Measurements from ENCODE around the gene CST7. TPM values are rescaled to one million over a fixed set of nuclear protein-coding genes. Genes with fewer than 3 reads are reported as not detected.
A peak's percentile ranks its signal among the peaks of the same experiment; 100 is the strongest.

The CST7 gene
- total and polyA plus RNA-seq, 10 of the 15 experiments (the other 5 are each of a cell fraction or from before 2014, with no cell fraction given) = 0.69 TPM; not detected in 9

DNA sequence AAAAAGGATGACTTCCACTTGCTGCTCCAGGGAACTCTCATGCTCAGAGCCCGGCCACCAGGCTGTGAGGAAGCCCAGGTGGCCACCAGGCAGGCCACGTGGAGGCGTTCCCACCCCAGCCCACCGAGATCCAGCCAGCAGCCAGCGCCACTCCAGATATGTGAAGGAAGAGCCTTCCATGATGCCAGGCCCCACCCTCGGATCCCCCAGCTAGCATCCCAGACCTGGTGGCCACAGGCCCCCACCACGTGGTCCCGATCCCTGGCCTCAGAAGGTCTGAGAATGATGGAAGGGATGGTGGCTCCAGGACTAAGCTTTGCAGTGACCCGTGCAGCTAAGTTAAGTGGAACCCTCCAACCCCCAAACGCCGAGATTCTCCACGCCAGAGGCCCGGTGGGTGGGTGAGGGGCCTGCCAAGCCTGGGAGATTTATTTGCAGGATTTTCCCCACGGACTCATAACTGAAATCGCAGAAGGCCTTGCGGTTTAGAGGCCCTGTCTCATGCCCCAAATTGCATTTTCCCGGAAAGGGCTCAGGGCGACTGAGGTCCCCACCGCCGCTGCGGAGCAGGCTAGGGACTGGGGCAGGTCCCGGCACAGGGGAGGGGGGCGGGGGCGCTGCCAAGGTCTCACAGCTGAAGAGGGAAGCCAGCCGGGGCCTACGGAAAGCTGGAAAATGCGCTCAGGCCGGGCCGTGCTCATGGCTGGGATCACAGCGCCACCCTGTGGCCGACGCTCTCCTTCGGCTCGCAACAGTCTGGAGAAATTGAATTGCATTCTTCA is 31.1 kb upstream of the CST7 start (continued):
- TF ChIP-seq, protein P1, sequence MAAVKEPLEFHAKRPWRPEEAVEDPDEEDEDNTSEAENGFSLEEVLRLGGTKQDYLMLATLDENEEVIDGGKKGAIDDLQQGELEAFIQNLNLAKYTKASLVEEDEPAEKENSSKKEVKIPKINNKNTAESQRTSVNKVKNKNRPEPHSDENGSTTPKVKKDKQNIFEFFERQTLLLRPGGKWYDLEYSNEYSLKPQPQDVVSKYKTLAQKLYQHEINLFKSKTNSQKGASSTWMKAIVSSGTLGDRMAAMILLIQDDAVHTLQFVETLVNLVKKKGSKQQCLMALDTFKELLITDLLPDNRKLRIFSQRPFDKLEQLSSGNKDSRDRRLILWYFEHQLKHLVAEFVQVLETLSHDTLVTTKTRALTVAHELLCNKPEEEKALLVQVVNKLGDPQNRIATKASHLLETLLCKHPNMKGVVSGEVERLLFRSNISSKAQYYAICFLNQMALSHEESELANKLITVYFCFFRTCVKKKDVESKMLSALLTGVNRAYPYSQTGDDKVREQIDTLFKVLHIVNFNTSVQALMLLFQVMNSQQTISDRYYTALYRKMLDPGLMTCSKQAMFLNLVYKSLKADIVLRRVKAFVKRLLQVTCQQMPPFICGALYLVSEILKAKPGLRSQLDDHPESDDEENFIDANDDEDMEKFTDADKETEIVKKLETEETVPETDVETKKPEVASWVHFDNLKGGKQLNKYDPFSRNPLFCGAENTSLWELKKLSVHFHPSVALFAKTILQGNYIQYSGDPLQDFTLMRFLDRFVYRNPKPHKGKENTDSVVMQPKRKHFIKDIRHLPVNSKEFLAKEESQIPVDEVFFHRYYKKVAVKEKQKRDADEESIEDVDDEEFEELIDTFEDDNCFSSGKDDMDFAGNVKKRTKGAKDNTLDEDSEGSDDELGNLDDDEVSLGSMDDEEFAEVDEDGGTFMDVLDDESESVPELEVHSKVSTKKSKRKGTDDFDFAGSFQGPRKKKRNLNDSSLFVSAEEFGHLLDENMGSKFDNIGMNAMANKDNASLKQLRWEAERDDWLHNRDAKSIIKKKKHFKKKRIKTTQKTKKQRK (IDR thresholded peaks at IDR 0.05; ENCODE audit: low read depth, low read length) = no peak

DNA sequence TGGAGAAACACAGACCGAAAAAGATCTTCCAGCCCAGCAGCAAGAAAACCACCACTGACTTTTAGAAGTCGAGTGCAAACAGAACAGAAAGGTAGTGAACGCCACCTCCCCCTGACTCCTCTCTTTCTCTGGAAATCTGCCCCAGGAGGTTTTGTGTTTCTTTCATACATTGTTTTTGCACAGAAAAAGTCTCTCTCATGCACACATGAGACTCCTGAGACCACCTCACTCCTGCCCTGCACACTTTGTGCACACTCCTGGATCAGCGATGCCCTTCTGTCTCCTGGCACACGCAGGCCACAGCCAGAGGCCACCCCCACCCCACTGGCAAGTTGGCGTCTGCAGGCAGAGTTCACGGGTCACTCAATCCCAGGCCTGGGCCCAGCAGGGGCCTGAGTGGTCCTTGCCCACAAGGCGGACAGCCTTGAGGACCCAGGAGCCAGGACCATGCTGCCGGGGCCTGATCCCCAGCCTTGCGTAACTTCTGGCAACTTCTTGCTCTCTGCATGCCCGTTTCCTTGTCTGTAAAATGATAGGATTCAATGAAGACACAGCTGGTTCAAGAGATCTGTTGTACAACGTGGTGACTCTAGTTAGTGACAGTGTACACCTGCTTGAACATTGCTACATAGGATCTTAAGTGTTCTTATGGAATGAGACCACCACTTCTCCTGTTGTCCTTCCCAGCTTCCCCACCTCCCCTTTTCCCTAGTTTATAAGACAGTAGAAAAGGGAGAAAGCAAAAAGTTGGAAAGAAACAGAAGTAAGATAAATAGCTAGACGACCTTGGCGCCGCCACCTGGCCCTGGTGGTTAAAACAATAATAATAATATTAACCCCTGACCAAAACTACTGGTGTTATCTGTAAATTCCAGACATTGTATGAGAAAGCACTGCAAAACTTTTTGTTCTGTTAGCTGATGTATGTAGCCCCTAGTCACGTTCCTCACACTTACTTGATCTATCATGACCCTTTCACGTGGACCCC is 30.2 kb upstream of the CST7 start:
- no peak for DNase-seq (ENCODE audit: low read depth, low spot score)
- ChIA-PET RAD21 (ENCODE audit: unreplicated experiment) (interaction anchor here (1.0 kb wide), 1 partner anchor 817 kb away, joined by 4 read pairs; no protein-coding TSS in a partner anchor), CTCF (interaction anchor here (1.3 to 2.4 kb wide), 4 partner anchors 12 to 817 kb away, joined by 3 to 16 read pairs (median 4); no protein-coding TSS in a partner anchor), POLR2A (no interaction called here), SMC1A (ENCODE audit: uncharacterized antibody, unreplicated experiment) (interaction anchor here (0.7 to 1.0 kb wide), 4 partner anchors 21 to 250 kb away, joined by 3 read pairs; no protein-coding TSS in a partner anchor)
- ATAC-seq = no peak
- intact Hi-C loops (cut with micrococcal nuclease; ENCODE audit: unreplicated experiment) (loop anchor here (1.0 to 5.0 kb wide), 4 partner anchors 77 to 816 kb away; no protein-coding TSS in a partner anchor), in situ Hi-C loops (cut with MboI) (loop anchor here (5.0 to 25.0 kb wide), 2 partner anchors 132 to 982 kb away; no protein-coding TSS in a partner anchor)
- H3K79me2 ChIP-seq (ENCODE audit: control insufficient read depth, insufficient read depth, low read length) = no peaks in the 10 kb centered on the region
- no TSS peak for BruUV-seq (replicated peaks)
- H3K4me2 ChIP-seq (ENCODE audit: control insufficient read depth, insufficient read depth) = peak overlapping the region; percentile 62; the same call in 1 of the 2 replicates
- H3K27ac ChIP-seq (ENCODE audit: control insufficient read depth, insufficient read depth) = no peak overlapping the region
- no peak overlapping the region for H3K4me3 ChIP-seq
- no peaks in the 10 kb centered on the region for H4K20me1 ChIP-seq (ENCODE audit: control insufficient read depth, insufficient read depth)
- no peaks in the 10 kb centered on the region; the same call in 2 of the 3 replicates for H3K9me3 ChIP-seq (replicated peaks; ENCODE audit: control insufficient read depth, insufficient read depth, low read length)
- no peaks in the 10 kb centered on the region for H3K27me3 ChIP-seq (replicated peaks in 1 of 2; ENCODE audit: control insufficient read depth in 2 of 2, insufficient read depth in 2 of 2, low read length in 1 of 2)
- no peak overlapping the region; the same call in 1 of the 2 replicates for H3K9ac ChIP-seq (ENCODE audit: control insufficient read depth, insufficient read depth, low read length)
- H3K4me1 ChIP-seq (ENCODE audit: control insufficient read depth, insufficient read depth, low read length) = peaks cover 11% of the 10 kb centered on the region
- WGBS (ENCODE audit: insufficient coverage, insufficient replicate concordance, low lambda C conversion rate, missing lambda C conversion rate) = 41% methylated on average over 17 of the region's 17 CpGs
- no peaks in the 10 kb centered on the region for H3K36me3 ChIP-seq (ENCODE audit: control insufficient read depth in 2 of 2, insufficient read depth in 2 of 2, low read length in 1 of 2)
- no peak for FAIRE-seq
- H2AFZ ChIP-seq (ENCODE audit: control insufficient read depth, low read depth, low read length) = peak overlapping the region; percentile 33; the same call in 1 of the 2 replicates
- TF ChIP-seq IRF4 (IDR thresholded peaks at IDR 0.05; ENCODE audit: low read depth, low read length) (no peak), STAT3 (IDR thresholded peaks at IDR 0.05; ENCODE audit: low read depth, low read length) (no peak), SUZ12 (IDR thresholded peaks at IDR 0.05; ENCODE audit: unreplicated experiment) (no peak), PAX8 (IDR thresholded peaks at IDR 0.05) (no peak), SMARCA5 (IDR thresholded peaks at IDR 0.05) (no peak), ZNF622 (IDR thresholded peaks at IDR 0.05) (no peak)
- TF ChIP-seq, protein P2, sequence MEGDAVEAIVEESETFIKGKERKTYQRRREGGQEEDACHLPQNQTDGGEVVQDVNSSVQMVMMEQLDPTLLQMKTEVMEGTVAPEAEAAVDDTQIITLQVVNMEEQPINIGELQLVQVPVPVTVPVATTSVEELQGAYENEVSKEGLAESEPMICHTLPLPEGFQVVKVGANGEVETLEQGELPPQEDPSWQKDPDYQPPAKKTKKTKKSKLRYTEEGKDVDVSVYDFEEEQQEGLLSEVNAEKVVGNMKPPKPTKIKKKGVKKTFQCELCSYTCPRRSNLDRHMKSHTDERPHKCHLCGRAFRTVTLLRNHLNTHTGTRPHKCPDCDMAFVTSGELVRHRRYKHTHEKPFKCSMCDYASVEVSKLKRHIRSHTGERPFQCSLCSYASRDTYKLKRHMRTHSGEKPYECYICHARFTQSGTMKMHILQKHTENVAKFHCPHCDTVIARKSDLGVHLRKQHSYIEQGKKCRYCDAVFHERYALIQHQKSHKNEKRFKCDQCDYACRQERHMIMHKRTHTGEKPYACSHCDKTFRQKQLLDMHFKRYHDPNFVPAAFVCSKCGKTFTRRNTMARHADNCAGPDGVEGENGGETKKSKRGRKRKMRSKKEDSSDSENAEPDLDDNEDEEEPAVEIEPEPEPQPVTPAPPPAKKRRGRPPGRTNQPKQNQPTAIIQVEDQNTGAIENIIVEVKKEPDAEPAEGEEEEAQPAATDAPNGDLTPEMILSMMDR (IDR thresholded peaks at IDR 0.05 in 2 of 3, conservative IDR thresholded peaks at IDR 0.05 in 1 of 3; ENCODE audit: control insufficient read depth in 2 of 3, extremely low read depth in 1 of 3, insufficient read depth in 1 of 3, low read depth in 3 of 3, low read length in 3 of 3) = no peak
- TF ChIP-seq, protein P3, sequence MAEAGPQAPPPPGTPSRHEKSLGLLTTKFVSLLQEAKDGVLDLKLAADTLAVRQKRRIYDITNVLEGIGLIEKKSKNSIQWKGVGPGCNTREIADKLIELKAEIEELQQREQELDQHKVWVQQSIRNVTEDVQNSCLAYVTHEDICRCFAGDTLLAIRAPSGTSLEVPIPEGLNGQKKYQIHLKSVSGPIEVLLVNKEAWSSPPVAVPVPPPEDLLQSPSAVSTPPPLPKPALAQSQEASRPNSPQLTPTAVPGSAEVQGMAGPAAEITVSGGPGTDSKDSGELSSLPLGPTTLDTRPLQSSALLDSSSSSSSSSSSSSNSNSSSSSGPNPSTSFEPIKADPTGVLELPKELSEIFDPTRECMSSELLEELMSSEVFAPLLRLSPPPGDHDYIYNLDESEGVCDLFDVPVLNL (IDR thresholded peaks at IDR 0.05; ENCODE audit: low read depth, low read length) = no peak
- TF ChIP-seq, protein P4, sequence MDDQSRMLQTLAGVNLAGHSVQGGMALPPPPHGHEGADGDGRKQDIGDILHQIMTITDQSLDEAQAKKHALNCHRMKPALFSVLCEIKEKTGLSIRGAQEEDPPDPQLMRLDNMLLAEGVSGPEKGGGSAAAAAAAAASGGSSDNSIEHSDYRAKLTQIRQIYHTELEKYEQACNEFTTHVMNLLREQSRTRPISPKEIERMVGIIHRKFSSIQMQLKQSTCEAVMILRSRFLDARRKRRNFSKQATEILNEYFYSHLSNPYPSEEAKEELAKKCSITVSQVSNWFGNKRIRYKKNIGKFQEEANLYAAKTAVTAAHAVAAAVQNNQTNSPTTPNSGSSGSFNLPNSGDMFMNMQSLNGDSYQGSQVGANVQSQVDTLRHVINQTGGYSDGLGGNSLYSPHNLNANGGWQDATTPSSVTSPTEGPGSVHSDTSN (IDR thresholded peaks at IDR 0.05; ENCODE audit: insufficient replicate concordance, low read depth, low read length) = no peak
